GM18909 (cell line): Measurements from ENCODE around the gene PAQR7.

Source experiments
- ATAC-seq: cut with Tn5 transposase; IDR thresholded peaks from one replicate; pipeline ENCODE4 v1.9.1; 2021; ENCODE audit warnings: mild to moderate bottlenecking; ENCODE audit not compliant: unreplicated experiment, poor library complexity

Gene PAQR7

DNA sequence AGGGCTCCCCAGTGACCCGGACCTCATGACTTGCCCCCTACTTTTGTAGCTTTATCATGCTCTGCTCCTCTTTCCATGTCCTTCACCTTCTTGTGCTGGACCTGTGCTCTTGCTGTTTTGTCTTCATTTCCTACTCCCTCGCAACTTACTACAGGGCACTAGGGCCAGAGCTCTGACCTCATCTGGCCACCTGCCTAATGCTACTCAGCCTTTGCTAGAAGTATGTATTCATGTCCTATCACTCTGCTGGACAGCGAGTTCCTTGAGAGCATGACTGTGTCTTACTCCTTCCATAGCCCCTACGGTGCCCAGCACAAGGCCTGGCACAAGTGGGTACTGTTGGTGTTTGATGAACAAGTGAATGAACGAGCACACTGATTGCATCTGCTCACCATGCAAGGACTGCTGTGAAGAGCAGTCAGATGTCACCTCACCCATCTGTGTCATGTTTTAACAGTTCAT, 53.8 kb downstream of the PAQR7 start:
- ATAC-seq, result no peak

DNA sequence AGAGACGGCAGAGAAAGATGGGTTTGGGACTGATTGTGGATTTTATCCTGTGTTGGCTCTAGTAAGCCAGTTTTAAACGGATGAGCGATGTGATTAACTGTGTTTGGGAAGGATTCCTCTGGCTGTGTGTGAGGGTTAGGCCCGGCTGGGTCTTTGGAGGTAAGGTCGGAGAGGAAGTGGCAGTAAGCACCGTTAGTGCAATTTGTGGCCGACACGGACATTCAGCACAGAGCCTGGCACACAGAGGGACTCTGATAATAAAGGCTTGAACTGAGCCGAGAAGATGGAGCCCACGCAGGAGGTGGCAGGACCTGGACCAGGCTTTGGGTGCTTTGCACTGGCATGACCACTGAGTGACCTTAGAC, 54.4 kb downstream of the PAQR7 start:
- no peak for ATAC-seq

DNA sequence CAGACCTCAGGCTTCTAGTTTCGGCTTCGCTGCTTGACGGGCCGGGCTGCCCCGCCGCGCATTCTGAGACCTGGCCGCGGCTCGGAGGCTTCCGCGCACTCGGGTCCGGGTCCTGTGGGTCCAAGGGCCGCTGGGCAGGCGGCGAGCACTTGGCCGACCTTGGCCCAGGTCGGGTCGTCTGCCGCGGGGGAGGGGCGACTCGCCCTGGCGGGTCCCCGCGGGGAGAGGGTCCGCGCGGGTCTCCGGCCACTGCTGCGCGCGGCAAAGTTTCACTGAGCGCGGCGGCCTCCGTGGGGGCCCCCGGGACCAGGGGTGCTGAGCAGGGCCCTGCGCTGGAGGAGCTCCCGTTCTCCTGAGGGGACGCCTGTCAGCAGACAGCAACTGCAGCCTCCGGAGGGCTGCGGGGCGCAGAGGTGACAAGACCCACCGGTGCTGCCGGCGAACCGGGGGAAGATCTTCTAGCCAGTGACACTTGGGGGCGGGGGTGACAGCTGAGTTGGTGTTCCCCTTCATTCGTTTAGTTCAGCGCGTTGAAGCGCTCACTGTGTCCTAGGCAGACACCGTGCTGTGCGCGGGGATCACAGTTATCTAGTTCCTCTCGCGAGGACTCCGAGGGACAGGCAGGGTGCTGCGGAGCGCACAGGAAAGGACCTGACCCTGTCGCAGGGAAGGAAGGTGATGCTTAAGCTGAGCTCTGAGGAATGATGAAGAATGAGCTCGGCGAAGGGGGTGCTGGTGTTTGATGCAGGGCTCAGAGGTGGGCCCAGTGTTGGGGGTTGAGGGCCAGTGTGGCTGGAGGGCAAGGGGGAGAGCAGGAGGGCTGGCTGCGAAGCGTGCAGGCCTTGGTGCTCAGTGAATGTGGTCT, 55.0 kb downstream of the PAQR7 start:
- peak; percentile 60 for ATAC-seq

DNA sequence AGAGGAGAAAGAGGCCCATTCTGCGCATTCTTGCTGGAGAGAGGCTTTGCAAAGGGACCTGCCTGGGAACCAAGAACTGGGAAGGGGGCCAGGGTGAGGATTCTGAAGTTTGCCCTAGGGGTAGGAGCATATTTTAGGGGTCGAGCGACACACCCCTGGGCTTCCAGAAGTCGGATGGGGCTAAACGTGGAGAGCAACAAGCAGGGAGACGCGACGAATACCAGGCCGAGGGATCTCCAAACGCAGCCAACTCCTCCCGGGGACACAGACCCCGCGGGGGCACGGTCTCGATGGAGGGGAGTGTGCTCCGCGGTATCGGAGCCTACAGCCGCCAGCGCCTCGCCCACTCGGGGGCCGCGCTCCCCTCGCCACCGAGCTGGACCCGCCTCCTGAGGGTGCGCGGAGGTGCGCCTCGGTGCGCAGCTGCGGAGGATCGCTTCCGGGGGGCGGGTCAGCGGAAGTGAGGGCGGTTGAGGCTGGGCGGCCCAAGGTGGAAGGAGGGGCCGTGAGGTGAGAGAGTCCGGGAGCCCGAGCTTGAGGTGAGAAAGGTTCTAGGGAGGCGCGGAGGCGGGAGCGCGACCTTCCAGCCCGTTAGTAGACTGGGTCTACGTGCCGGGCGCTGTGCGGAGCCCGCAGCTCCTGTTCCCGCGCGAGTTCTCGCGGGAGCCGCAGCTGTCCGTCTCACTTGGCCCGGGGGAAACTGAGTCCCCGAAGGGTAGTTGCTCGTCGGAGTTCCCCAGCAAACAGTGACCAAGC, 55.8 kb downstream of the PAQR7 start, which contains the start of gene MTFR1L:
TSS of gene MTFR1L (plus strand) at position 464 of the 756 bp plus-strand sequence. CDS start 3,151 bp downstream, outside the sequence.
- peak; percentile 79 for ATAC-seq

DNA sequence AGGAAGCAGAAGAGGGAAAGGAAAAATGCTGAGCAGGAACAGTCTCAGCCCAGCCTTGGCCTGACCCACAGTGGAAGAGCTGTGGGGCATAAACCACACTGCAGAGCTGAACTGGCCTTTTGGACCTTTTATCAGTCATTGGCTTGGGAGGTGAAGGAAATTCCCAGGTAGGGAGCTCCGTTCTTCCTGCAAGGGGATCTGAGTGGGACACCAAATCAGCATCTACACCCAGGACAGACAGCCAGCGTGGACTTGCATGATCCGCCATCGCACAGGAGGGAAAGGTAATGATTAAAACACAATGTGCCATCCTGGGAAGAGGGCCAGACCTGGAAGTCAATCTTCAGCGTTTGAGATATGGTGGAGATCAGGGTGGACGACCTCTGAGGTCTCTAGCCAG, 56.9 kb downstream of the PAQR7 start:
- no peak for ATAC-seq

DNA sequence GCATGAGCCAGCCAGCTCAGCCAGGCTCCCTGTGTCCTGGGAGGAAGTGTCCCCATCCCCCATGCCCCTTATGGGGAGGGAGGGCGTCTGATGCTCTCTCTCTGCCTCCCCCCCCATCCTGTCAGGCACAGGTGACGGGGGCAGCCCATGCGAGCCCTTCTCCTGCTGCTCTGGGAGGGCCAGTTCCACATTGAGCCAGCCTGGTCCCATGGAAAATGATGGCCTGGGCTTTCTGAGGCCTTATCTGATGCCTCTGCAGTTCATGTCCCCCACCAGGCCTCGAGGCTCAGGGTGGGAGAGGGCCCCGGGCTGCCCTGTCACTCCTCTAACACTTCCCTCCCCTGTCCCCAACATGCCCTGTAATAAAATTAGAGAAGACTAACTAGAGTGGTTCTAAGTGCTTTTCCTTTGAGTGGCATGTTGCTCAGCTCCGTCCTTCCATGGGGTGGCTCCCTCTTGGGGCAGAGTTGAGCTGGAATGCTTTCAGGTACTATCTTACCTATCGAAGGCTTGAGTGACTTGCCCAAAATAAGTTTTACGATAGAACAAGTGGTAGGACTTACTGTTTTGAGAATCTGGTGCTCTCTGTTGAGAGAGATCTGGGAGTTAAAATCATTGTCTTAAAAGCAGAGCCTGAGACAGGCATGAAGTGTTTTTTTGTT, 57.5 kb downstream of the PAQR7 start:
- no peak for ATAC-seq

DNA sequence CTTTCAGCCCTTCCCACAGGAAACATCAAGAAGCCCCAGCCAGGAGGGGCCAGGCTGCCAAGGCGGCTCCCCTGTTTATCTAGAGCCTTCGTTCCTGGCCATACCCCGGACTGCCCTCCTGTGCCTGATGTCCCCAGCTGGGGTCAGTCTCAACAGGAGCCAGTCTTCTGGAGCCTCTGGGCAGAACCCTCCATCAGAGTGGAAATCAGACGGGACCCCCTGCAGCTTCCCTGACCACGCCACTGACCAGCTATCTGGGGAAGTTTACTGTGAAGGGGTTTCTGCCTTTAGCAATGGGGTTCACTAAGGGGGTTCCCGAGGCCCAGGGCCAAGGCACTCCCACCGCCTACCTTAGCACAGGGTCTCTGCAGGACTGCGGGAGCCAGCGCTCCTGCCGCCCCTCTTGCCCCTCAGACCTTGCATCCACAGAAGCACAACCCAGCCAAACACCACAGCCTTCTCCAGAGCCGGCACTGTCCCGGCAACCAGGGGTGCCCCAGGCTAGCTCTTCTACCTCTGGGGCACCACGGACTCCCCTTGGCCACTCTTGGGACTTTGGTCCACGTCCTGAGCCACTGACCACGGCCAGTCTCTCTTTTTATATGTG, 59.3 kb downstream of the PAQR7 start:
- no peak for ATAC-seq

DNA sequence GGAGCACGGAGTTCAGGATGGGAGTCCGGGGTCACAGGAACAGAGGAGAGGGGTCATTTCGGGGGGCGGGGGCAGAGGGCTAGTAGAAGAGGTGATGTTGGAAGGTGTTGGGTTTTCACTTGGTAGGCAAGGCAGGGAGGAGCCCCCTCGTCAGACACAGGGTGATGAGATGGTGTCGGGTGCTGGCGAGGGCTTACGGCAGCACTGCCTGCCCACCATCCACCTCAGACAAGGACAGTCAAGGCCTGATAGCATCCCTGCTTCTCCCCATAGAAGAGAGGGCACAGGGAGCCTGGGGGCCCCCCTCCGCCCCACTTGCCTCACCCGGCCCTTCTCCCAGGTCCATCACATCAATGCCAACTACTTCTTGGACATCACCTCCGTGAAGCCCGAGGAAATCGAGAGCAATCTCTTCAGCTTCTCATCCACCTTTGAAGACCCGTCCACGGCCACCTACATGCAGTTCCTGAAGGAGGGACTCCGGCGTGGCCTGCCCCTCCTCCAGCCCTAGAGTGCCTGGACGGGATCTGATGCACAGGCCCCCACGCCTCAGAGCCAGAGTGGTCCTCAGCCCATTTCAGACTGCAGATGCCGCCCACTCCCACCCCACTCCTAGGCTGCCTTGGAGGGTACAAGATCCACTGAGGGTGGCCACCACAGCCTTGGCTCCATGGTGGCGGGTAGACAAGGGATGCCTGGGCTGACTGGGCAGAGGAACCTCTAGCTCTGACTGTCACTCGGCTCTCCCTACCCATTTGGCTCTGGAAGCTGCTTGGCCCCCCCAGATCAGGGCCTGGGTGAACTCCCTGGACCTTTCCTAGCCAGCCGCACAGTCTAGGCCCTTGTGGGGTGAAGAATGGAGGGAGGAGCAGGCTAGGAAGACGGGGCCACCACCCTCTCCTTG, 60.0 kb downstream of the PAQR7 start:
- ATAC-seq, result no peak

DNA sequence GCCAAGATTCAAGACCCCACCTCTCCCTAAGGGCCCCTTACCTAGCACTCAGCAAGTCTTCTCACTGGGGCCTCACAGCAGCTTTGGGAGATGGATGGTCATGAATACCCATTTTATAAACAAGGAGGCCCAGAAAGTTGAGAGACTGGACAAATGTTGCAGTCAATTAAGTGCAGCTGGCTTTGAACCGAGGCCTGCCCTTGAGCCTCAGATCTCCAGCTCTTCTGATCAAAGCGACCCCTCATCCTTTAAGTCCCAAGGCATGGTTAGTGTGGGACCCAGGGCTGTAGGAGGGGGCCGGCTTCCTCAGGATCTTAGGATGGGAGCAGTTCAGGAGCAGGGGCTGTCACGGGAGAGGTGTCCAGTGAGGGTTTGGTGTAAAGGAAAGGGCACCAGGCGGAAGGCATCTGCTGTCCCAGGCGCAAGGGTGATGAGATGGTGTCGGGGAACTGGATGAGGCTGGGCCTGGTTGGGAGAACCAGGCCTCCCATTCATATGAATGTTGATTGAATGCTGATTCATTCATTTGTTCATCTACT, 60.9 kb downstream of the PAQR7 start:
- ATAC-seq, result no peak

DNA sequence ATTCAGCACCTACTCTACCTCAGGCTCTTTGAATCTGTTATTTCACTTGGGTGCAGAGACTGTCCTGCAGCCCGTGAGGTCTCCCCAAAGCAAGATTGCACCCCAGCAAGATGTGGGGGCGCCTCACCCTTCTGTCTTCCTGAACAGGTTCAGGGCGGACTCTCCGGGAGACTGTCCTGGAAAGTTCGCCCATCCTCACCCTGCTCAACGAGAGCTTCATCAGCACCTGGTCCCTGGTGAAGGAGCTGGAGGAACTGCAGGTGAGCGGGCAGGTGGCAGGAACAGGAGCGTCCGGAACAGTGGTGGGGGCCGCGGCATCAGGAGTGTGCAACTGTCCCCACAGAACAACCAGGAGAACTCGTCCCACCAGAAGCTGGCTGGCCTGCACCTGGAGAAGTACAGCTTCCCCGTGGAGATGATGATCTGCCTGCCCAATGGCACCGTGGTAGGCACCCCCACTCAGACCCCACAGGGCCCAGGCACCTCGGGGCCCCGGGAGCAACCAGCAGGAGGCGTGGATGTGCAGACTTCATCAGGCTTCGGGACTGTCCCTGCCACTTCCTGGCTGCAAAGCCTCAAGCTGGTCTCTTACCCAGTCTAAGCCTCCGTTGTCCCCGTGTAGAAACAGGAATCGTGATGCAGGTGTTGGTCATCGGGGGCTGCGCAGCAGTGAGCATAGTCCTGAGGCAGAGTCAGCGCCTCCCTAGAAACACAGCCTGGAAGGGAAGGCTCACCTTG, 61.6 kb downstream of the PAQR7 start:
- no peak for ATAC-seq

DNA sequence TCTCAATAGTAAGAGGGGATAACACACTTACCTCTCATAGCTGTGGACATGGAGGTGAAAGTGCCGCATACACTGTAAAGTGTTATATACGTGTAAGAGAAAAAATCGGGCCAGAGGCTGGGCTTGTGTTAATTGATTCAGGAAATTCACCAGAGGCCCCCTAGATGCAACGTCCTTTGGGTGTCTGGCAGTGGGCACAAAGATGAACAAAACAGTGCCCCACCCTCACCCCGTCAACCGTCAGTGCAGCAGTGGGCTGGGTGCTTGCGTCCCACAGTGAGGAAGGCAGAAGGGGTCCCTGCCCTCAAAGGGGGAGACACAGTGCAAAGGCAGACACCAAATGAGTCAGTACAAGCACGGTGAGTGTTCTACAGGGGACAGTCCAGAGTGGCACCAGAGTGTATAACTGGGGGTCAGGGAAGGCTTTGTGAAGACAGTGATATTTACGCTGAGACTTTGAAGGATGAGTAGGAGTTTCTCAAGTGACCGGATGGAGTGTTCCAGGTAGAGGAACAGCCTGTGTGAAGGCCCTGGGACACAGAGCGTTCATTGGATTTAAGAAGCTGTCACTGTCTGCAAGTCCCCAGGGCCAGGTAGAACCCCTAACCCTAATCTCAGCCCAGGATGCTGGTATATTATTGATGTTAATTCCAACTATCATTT, 62.3 kb downstream of the PAQR7 start:
- no peak for ATAC-seq
